MCF 10A (cell line): Measurements from ENCODE around the gene DMRT1. TPM values are rescaled to one million over a fixed set of nuclear protein-coding genes. Genes with fewer than 3 reads are reported as not detected.
"Not testable (repeated sequence)": the region's sequence is repeated elsewhere in the genome, so short reads cannot be mapped to it uniquely, and the experiment has no call there.

ENCODE experiments used
- BruUV-seq: library from RNA; stranded (reverse); fragments of 400-500 nt; replicated peaks from 2 replicates; lab custom pipeline; 2021; lab: Mats Ljungman, UMichigan
- CTCF ChIA-PET: fragments of 300-600 bp; sonication (Branson Sonifier 250); formaldehyde crosslinking; extraction: SDS; loops from one replicate; lab custom pipeline; 2021; ENCODE audit warnings: antibody characterized with exemption, inconsistent platforms; lab: Yijun Ruan, JAX
- POLR2A ChIA-PET: fragments of 300-600, 350-650 bp; sonication (Branson Sonifier 250); formaldehyde crosslinking; extraction: SDS; loops from one replicate; lab custom pipeline; 2020; ENCODE audit warnings: antibody characterized with exemption, inconsistent platforms; lab: Yijun Ruan, JAX
- DNase-seq: peaks from one replicate; pipeline ENCODE4 v3.0.0-alpha.2; 2018; ENCODE audit not compliant: unreplicated experiment
- H3K27ac Mint-ChIP-seq: one replicate; pipeline ENCODE4 v1.8.0; 2022; ENCODE audit warnings: mild to moderate bottlenecking, low read depth, mixed read lengths; ENCODE audit not compliant: unreplicated experiment
- H3K27me3 Mint-ChIP-seq: one replicate; pipeline ENCODE4 v1.8.0; 2022; ENCODE audit warnings: mixed read lengths; ENCODE audit not compliant: insufficient read depth, unreplicated experiment
- H3K36me3 Mint-ChIP-seq: one replicate; pipeline ENCODE4 v1.8.0; 2022; ENCODE audit warnings: mild to moderate bottlenecking, moderate library complexity, mixed read lengths; ENCODE audit not compliant: insufficient read depth, unreplicated experiment
- H3K4me1 Mint-ChIP-seq: one replicate; pipeline ENCODE4 v1.8.0; 2022; ENCODE audit warnings: mixed read lengths; ENCODE audit not compliant: insufficient read depth, unreplicated experiment
- H3K4me3 Mint-ChIP-seq: one replicate; pipeline ENCODE4 v1.8.0; 2022; ENCODE audit warnings: mild to moderate bottlenecking, moderate library complexity, mixed read lengths; ENCODE audit not compliant: unreplicated experiment
- H3K9me3 Mint-ChIP-seq: one replicate; pipeline ENCODE4 v1.8.0; 2022; ENCODE audit warnings: mixed read lengths; ENCODE audit not compliant: unreplicated experiment
- CTCF ChIP-seq: fragments of 200-600 bp; IDR thresholded peaks from one replicate; pipeline ENCODE4 v1.8.0; 2022; ENCODE audit warnings: antibody characterized with exemption, mild to moderate bottlenecking; ENCODE audit not compliant: unreplicated experiment
- intact Hi-C: fragments of 100-400 bp; cut with micrococcal nuclease; formaldehyde crosslinking; loops from 2 replicates; pipeline ENCODE4 v1.14.1; 2022
- total RNA-seq: library from RNA; stranded (reverse); gene quantifications from 2 replicates; pipeline ENCODE4 v1.2.3, GENCODE V29; 2022

Gene DMRT1
- total RNA-seq, 1 experiment from 2014 or later = not detected

- no peak overlapping the region for H3K27ac Mint-ChIP-seq
- CTCF ChIA-PET = no interaction called here
- TF ChIP-seq CTCF = no peak
- H3K27me3 Mint-ChIP-seq = no peaks in the 10 kb centered on the region
- H3K9me3 Mint-ChIP-seq = no peaks in the 10 kb centered on the region
- POLR2A ChIA-PET = no interaction called here
- no TSS peak for BruUV-seq
- intact Hi-C loops = no loop called here
- no peak overlapping the region for H3K4me3 Mint-ChIP-seq
- H3K36me3 Mint-ChIP-seq = no peaks in the 10 kb centered on the region
- no peaks in the 10 kb centered on the region for H3K4me1 Mint-ChIP-seq
- DNase-seq = no peak
Observed at GRCh38 chr9:859251-859650, 17.8 kb downstream of the DMRT1 start.

GRCh38 chr9:860706-861105 lies 19.2 kb downstream of the DMRT1 start:
- TF ChIP-seq CTCF = no peak
- H3K27me3 Mint-ChIP-seq = no peaks in the 10 kb centered on the region
- CTCF ChIA-PET = interaction anchor here (0.5 kb wide), 1 partner anchor 505 kb away, joined by 3 read pairs; no protein-coding TSS in a partner anchor

GRCh38 chr9:861525-861924 lies 20.0 kb downstream of the DMRT1 start:
- BruUV-seq, H3K9me3 Mint-ChIP-seq, H3K4me3 Mint-ChIP-seq, H3K4me1 Mint-ChIP-seq, DNase-seq, POLR2A ChIA-PET, H3K27me3 Mint-ChIP-seq, CTCF ChIA-PET, H3K36me3 Mint-ChIP-seq, H3K27ac Mint-ChIP-seq, intact Hi-C loops: not testable (repeated sequence)

More at GRCh38 chr9:860706-861105, 19.2 kb downstream of the DMRT1 start:
- POLR2A ChIA-PET = no interaction called here
- Mint-ChIP-seq H3K4me3 (no peak overlapping the region), H3K36me3 (no peaks in the 10 kb centered on the region), H3K9me3 (no peaks in the 10 kb centered on the region), H3K27ac (no peak overlapping the region), H3K4me1 (no peaks in the 10 kb centered on the region)
- DNase-seq = no peak
- BruUV-seq = no TSS peak
- intact Hi-C loops = no loop called here

GRCh38 chr9:875119-875962 lies 33.8 kb downstream of the DMRT1 start:
- H3K27ac Mint-ChIP-seq = no peak overlapping the region
- no peaks in the 10 kb centered on the region for H3K9me3 Mint-ChIP-seq
- TF ChIP-seq CTCF = no peak
- H3K4me3 Mint-ChIP-seq = no peak overlapping the region
- BruUV-seq = no TSS peak
- no peaks in the 10 kb centered on the region for H3K4me1 Mint-ChIP-seq
- no peaks in the 10 kb centered on the region for H3K36me3 Mint-ChIP-seq
- ChIA-PET CTCF (interaction anchor here (0.6 to 1.3 kb wide), 6 partner anchors 18 to 857 kb away, joined by 3 read pairs; no protein-coding TSS in a partner anchor), POLR2A (interaction anchor here (0.6 kb wide), 1 partner anchor 25 kb away, joined by 3 read pairs; no protein-coding TSS in a partner anchor)
- no peaks in the 10 kb centered on the region for H3K27me3 Mint-ChIP-seq
- no peak for DNase-seq
- intact Hi-C loops = no loop called here
